Stomach (tissue), 9 donors: Measurements from ENCODE around the gene NTM. TPM values are rescaled to one million over a fixed set of nuclear protein-coding genes. Genes with fewer than 3 reads are reported as not detected.
"Not testable (repeated sequence)": the region's sequence is repeated elsewhere in the genome, so short reads cannot be mapped to it uniquely, and the experiment has no call there.

Experiments
- DNase-seq, 2 donors: peaks; one replicate each; pipeline versions ENCODE4 v3.0.0 to v3.0.0-alpha.2; 2013 to 2019
- H3K27ac ChIP-seq, 5 donors: fragments of 200-600 bp in 4 of 5; sonication (generic) in 4 of 5; one replicate each; pipeline ENCODE4 v1.5.1; 2013 to 2019; ENCODE audit warnings: mild to moderate bottlenecking in 1 of 5, moderate library complexity in 1 of 5
- H3K27me3 ChIP-seq, 3 donors: fragments of 200-600 bp; sonication (generic); one replicate each; pipeline ENCODE4 v1.5.1; 2017 to 2019; ENCODE audit warnings: mixed run types in 1 of 3
- H3K36me3 ChIP-seq, 4 donors: fragments of 200-600 bp; sonication (generic); 1 replicate in 3 of 4; 2 replicates in 1 of 4; pipeline ENCODE4 v1.5.1; 2016 to 2019
- H3K4me1 ChIP-seq, 4 donors: fragments of 200-600 bp; sonication (generic); one replicate each; pipeline ENCODE4 v1.5.1; 2016 to 2019
- H3K4me3 ChIP-seq, 4 donors: fragments of 200-600 bp; sonication (generic) in 3 of 4; one replicate each; pipeline ENCODE4 v1.5.1; 2016 to 2019; ENCODE audit warnings: mild to moderate bottlenecking in 1 of 4
- H3K9me3 ChIP-seq, 4 donors: fragments of 200-600 bp; sonication (generic); one replicate each; pipeline ENCODE4 v1.5.1; 2016 to 2019
- EP300 ChIP-seq: sonication (generic); formaldehyde crosslinking; IDR thresholded peaks from one replicate; pipeline ENCODE4 v1.6.1; 2017; ENCODE audit warnings: antibody characterized with exemption
- POLR2A ChIP-seq, 4 donors: fragments of 450-650 bp; IDR thresholded peaks; one replicate each; pipeline ENCODE4 v1.6.1; 2016; ENCODE audit warnings: antibody characterized with exemption in 4 of 4, control low read depth in 2 of 4, mild to moderate bottlenecking in 1 of 4, moderate library complexity in 1 of 4
- POLR2AphosphoS5 ChIP-seq, 3 donors: sonication (generic); formaldehyde crosslinking; IDR thresholded peaks; one replicate each; pipeline ENCODE4 v1.6.1; 2016; ENCODE audit warnings: antibody characterized with exemption in 3 of 3
- WGBS, 5 donors: extraction: QIAGEN DNeasy Blood & Tissue Kit in 3 of 5; methylation state at CpG; one replicate each; pipeline versions ENCODE4 v1.1.5 to v1.1.7; 2013 to 2018; 5-methylcytosine and 5-hydroxymethylcytosine counted together
- intact Hi-C: fragments of 100-400 bp; cut with DNase I; formaldehyde crosslinking; loops from one replicate; pipeline ENCODE4 v1.15.1; 2023; ENCODE audit warnings: low total_unique reads
- polyA plus RNA-seq, 3 donors: library from polyadenylated mRNA; stranded (reverse); fragments of 200-250 nt; gene quantifications; one replicate each; pipeline ENCODE4 v1.2.3, GENCODE V29; 2013
- total RNA-seq, 5 donors: library from RNA; depleted of rRNA; stranded (reverse); fragments of >200 nt; gene quantifications; one replicate each; pipeline versions ENCODE4 v1.1.0 to v1.2.3, GENCODE V29; 2014 to 2016
- TF ChIP-seq, protein P1 (sequence below), 7 experiments: fragments of 450-650 bp in 4 of 7; fragments of 200-600 bp in 3 of 7; sonication (generic) in 3 of 7; IDR thresholded peaks; one replicate each; pipeline ENCODE4 v1.5.1; 2016 to 2019; ENCODE audit warnings: antibody characterized with exemption in 7 of 7, control low read depth in 2 of 7, mild to moderate bottlenecking in 1 of 7
- donor health status: healthy with polysubstance abuse.
- donor health status: Bipolar disorder and iron deficiency.
- donor health status: healthy.

The NTM gene
- total and polyA plus RNA-seq, 8 donors: 0.50 to 8.4 (median 1.3) TPM; not detected in 3

DNA sequence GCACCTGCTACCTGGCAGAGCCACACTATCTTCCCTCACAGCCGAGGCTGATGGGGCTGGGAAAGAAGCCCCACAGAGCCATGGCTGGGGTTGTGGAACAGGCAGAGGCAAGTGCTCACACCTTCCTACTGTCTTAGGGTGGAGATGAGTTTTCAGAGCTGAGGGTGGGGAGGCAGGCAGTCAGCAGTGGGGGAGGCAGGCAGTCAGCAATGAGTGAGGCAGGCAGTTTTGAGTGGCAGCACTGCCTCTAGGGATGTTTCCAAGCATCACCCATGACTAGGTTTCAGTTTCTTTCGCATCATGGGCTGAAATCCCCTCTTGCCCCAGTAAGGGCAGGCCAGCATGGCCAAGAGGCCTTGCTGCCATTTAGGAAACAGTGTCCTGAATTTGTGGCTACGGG is 41.6 kb upstream of the NTM start:
- Histone ChIP-seq H3K27me3 (peaks cover 0 to 26% (median 0%) of the 10 kb centered on the region in 3 donors), H3K27ac (no peak overlapping the region), H3K9me3 (no peaks in the 10 kb centered on the region), H3K36me3 (no peaks in the 10 kb centered on the region), H3K4me3 (no peak overlapping the region), H3K4me1 (no peaks in the 10 kb centered on the region)
- DNase-seq: no peak
- TF ChIP-seq EP300 (no peak), POLR2A (IDR thresholded peaks at IDR 0.05) (no peak), POLR2AphosphoS5 (IDR thresholded peaks at IDR 0.05) (no peak)
- TF ChIP-seq, protein P1, sequence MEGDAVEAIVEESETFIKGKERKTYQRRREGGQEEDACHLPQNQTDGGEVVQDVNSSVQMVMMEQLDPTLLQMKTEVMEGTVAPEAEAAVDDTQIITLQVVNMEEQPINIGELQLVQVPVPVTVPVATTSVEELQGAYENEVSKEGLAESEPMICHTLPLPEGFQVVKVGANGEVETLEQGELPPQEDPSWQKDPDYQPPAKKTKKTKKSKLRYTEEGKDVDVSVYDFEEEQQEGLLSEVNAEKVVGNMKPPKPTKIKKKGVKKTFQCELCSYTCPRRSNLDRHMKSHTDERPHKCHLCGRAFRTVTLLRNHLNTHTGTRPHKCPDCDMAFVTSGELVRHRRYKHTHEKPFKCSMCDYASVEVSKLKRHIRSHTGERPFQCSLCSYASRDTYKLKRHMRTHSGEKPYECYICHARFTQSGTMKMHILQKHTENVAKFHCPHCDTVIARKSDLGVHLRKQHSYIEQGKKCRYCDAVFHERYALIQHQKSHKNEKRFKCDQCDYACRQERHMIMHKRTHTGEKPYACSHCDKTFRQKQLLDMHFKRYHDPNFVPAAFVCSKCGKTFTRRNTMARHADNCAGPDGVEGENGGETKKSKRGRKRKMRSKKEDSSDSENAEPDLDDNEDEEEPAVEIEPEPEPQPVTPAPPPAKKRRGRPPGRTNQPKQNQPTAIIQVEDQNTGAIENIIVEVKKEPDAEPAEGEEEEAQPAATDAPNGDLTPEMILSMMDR (IDR thresholded peaks at IDR 0.05): no peak
- WGBS, 5 donors: 58 to 86% (median 84%) methylated on average over 3 of the region's 3 CpGs
- intact Hi-C loops: no loop called here

DNA sequence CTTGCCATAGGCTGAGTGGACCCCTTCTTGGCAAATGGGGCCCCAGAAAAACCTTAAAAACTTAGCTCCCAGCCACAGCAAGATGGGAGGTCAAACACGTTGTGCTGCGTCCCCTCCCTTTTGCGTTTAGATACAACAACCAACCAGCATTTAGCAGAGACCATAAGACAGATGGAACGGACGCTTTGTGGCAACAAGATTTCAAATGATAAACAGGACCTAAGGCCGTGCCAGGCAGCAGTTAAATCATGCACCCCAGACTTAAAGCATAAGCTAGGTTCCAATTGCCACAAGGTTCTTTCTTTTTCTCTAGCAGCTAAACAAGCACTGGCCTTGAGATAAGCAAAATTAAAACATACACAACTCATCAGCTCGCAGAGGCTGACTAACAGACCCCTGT is 39.4 kb upstream of the NTM start:
- intact Hi-C loops: no loop called here
- TF ChIP-seq EP300: no peak
- no peak for TF ChIP-seq POLR2A (IDR thresholded peaks at IDR 0.05)
- TF ChIP-seq POLR2AphosphoS5 (IDR thresholded peaks at IDR 0.05): no peak
- TF ChIP-seq, protein P1 (IDR thresholded peaks at IDR 0.05): no peak
- Histone ChIP-seq H3K9me3 (no peaks in the 10 kb centered on the region), H3K27ac (no peak overlapping the region), H3K4me3 (no peak overlapping the region), H3K4me1 (no peaks in the 10 kb centered on the region), H3K36me3 (no peaks in the 10 kb centered on the region), H3K27me3 (peaks cover 0 to 21% (median 0%) of the 10 kb centered on the region in 3 donors)
- WGBS, 5 donors: 30 to 47% (median 38%) methylated on average over 7 of the region's 7 CpGs
- no peak for DNase-seq

DNA sequence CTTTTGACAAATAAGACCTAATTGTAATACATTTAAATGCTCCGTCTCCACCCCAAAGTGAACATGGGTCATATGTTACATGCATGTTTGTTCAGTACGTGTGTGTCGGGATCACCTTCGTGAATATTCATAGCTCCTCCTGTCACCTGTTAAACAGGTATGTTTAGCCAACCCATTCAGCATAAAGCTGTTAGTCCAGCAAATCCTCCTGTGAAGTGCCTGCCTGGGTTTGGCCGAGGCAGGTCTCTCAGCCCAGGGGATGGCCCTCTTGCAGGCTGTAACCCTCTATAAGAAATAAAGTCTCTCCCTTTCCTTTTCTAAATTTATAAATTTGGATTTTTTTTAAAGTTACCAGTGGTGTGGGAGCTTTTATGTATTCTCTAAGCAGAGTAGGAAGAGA is 38.9 kb upstream of the NTM start:
- 36 to 60% (median 53%) methylated on average over 5 of the region's 5 CpGs for WGBS, 5 donors
- Histone ChIP-seq H3K27ac (no peak overlapping the region), H3K4me1 (no peaks in the 10 kb centered on the region), H3K27me3 (peaks cover 0 to 21% (median 0%) of the 10 kb centered on the region in 3 donors), H3K4me3 (no peak overlapping the region), H3K9me3 (no peaks in the 10 kb centered on the region), H3K36me3 (no peaks in the 10 kb centered on the region)
- intact Hi-C loops: no loop called here
- TF ChIP-seq POLR2AphosphoS5 (IDR thresholded peaks at IDR 0.05): no peak
- TF ChIP-seq, protein P1 (IDR thresholded peaks at IDR 0.05): no peak
- TF ChIP-seq EP300: no peak
- TF ChIP-seq POLR2A (IDR thresholded peaks at IDR 0.05): no peak
- DNase-seq: no peak

DNA sequence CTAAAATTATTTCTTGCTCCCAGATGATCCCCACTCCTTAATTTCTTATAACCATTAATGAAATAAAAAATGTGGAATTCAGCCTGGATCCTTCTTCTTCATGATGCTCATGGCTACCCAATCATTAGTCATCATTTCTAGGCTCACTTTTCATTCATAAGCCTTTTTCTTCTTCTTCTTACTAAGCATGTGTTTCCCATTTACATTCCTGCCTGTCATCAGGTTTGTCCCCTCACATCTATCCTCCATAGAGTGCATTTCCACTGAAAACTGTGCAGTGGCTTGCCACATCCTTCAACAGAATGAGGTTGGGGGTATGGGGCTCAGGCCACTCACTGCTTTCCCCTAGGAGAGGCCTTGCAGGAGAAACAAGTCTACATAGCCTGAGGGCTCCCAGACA is 35.8 kb upstream of the NTM start:
- no peak for DNase-seq
- no peak overlapping the region for H3K4me3 ChIP-seq
- no peaks in the 10 kb centered on the region for H3K9me3 ChIP-seq
- H3K27ac ChIP-seq: no peak overlapping the region
- no peak for TF ChIP-seq EP300
- no peak for TF ChIP-seq POLR2A (IDR thresholded peaks at IDR 0.05)
- no peaks in the 10 kb centered on the region for H3K36me3 ChIP-seq
- no peaks in the 10 kb centered on the region for H3K4me1 ChIP-seq
- H3K27me3 ChIP-seq: peaks cover 0 to 13% (median 0%) of the 10 kb centered on the region in 3 donors
- intact Hi-C loops: no loop called here

DNA sequence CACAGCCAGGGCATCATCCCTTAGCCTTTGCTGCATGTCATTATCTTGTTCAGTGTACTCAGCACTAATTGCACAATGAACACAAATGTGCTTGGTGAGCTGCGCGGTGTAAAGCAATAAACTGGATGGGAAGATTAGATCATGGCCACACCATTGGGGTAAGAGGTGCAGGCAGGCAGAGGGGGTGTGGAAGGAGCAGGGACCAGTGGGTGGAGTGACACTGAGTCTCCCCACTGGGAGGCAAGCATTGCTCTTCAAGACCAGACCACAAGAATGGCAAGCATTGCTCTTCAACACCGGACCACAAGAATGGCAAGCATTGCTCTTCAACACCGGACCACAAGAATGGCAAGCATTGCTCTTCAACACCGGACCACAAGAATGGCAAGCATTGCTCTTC is 28.5 kb upstream of the NTM start:
- WGBS, 5 donors: 65 to 86% (median 68%) methylated on average over 2 to 5 of the region's 5 CpGs
- H3K27me3 ChIP-seq, H3K27ac ChIP-seq, DNase-seq, H3K36me3 ChIP-seq, H3K4me3 ChIP-seq, H3K9me3 ChIP-seq, intact Hi-C loops, H3K4me1 ChIP-seq: not testable (repeated sequence)

DNA sequence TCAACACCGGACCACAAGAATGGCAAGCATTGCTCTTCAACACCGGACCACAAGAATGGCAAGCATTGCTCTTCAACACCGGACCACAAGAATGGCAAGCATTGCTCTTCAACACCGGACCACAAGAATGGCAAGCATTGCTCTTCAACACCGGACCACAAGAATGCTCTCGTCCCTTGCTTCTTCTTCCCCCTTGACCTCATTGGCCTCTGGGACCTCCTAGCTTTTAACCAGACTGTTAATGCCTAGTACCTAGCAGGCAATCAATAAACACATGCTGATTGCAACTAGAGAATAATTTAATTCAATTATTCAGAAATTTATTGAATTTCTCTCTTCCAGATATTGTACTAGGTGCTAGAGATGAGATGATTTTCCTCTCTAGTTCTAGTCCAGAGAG is 28.0 kb upstream of the NTM start:
- DNase-seq, H3K36me3 ChIP-seq, H3K27ac ChIP-seq, intact Hi-C loops, H3K4me1 ChIP-seq, H3K27me3 ChIP-seq, H3K9me3 ChIP-seq, H3K4me3 ChIP-seq: not testable (repeated sequence)
- 84 to 92% (median 86%) methylated on average over 3 to 4 of the region's 6 CpGs for WGBS, 5 donors
